ENCODE data around the gene ACIN1. TPM values are rescaled to one million over a fixed set of nuclear protein-coding genes. Genes with fewer than 3 reads are reported as not detected.

The ACIN1 gene
- total RNA-seq, 1 experiment from 2014 or later = 179 TPM

Other genes starting within 250 kb of the ACIN1 start
- gene LRP10, start 223.4 kb downstream of the ACIN1 start, total RNA-seq (2021; ENCODE audit: unreplicated experiment) = 42.7 TPM
- 0.47 TPM for gene REM2, start 211.9 kb downstream of the ACIN1 start, total RNA-seq (2021; ENCODE audit: unreplicated experiment)
- 67.2 TPM for gene RBM23, start 176.0 kb downstream of the ACIN1 start, total RNA-seq (2021; ENCODE audit: unreplicated experiment)
- gene PRMT5, start 165.8 kb downstream of the ACIN1 start, total RNA-seq (2021; ENCODE audit: unreplicated experiment) = 186 TPM
- gene HAUS4, start 138.0 kb downstream of the ACIN1 start, total RNA-seq (2021; ENCODE audit: unreplicated experiment) = 48.7 TPM
- gene AJUBA, start 112.6 kb downstream of the ACIN1 start, total RNA-seq (2021; ENCODE audit: unreplicated experiment) = 39.7 TPM
- 13.7 TPM for gene C14orf93, start 85.0 kb downstream of the ACIN1 start, total RNA-seq (2021; ENCODE audit: unreplicated experiment)
- gene PSMB5, start 60.2 kb downstream of the ACIN1 start, total RNA-seq (2021; ENCODE audit: unreplicated experiment) = 212 TPM
- gene PSMB11, start 52.9 kb downstream of the ACIN1 start, total RNA-seq (2021; ENCODE audit: unreplicated experiment) = not detected
- gene CDH24, start 37.6 kb downstream of the ACIN1 start, total RNA-seq (2021; ENCODE audit: unreplicated experiment) = 19.3 TPM
- gene C14orf119, start 369 bp upstream of the ACIN1 start, total RNA-seq (2021; ENCODE audit: unreplicated experiment) = 46.8 TPM
- not detected for gene CIROP, start 9.9 kb upstream of the ACIN1 start, total RNA-seq (2021; ENCODE audit: unreplicated experiment)
- gene CEBPE, start 24.1 kb upstream of the ACIN1 start, total RNA-seq (2021; ENCODE audit: unreplicated experiment) = not detected
- 5.3 TPM for gene SLC7A8, start 88.5 kb upstream of the ACIN1 start, total RNA-seq (2021; ENCODE audit: unreplicated experiment)
- not detected for gene RNF212B, start 142.8 kb upstream of the ACIN1 start, total RNA-seq (2021; ENCODE audit: unreplicated experiment)
- 18.2 TPM for gene HOMEZ, start 191.0 kb upstream of the ACIN1 start, total RNA-seq (2021; ENCODE audit: unreplicated experiment)
- gene PPP1R3E, start 207.7 kb upstream of the ACIN1 start, total RNA-seq (2021; ENCODE audit: unreplicated experiment) = 5.6 TPM
- 25.5 TPM for gene BCL2L2, start 211.7 kb upstream of the ACIN1 start, total RNA-seq (2021; ENCODE audit: unreplicated experiment)
- 184 TPM for gene PABPN1, start 226.3 kb upstream of the ACIN1 start, total RNA-seq (2021; ENCODE audit: unreplicated experiment)

All from HCT116 (cell line).